ENCODE results near the gene ABCA7.

The ABCA7 gene, protein sequence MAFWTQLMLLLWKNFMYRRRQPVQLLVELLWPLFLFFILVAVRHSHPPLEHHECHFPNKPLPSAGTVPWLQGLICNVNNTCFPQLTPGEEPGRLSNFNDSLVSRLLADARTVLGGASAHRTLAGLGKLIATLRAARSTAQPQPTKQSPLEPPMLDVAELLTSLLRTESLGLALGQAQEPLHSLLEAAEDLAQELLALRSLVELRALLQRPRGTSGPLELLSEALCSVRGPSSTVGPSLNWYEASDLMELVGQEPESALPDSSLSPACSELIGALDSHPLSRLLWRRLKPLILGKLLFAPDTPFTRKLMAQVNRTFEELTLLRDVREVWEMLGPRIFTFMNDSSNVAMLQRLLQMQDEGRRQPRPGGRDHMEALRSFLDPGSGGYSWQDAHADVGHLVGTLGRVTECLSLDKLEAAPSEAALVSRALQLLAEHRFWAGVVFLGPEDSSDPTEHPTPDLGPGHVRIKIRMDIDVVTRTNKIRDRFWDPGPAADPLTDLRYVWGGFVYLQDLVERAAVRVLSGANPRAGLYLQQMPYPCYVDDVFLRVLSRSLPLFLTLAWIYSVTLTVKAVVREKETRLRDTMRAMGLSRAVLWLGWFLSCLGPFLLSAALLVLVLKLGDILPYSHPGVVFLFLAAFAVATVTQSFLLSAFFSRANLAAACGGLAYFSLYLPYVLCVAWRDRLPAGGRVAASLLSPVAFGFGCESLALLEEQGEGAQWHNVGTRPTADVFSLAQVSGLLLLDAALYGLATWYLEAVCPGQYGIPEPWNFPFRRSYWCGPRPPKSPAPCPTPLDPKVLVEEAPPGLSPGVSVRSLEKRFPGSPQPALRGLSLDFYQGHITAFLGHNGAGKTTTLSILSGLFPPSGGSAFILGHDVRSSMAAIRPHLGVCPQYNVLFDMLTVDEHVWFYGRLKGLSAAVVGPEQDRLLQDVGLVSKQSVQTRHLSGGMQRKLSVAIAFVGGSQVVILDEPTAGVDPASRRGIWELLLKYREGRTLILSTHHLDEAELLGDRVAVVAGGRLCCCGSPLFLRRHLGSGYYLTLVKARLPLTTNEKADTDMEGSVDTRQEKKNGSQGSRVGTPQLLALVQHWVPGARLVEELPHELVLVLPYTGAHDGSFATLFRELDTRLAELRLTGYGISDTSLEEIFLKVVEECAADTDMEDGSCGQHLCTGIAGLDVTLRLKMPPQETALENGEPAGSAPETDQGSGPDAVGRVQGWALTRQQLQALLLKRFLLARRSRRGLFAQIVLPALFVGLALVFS (N-terminal part only)

DNA sequence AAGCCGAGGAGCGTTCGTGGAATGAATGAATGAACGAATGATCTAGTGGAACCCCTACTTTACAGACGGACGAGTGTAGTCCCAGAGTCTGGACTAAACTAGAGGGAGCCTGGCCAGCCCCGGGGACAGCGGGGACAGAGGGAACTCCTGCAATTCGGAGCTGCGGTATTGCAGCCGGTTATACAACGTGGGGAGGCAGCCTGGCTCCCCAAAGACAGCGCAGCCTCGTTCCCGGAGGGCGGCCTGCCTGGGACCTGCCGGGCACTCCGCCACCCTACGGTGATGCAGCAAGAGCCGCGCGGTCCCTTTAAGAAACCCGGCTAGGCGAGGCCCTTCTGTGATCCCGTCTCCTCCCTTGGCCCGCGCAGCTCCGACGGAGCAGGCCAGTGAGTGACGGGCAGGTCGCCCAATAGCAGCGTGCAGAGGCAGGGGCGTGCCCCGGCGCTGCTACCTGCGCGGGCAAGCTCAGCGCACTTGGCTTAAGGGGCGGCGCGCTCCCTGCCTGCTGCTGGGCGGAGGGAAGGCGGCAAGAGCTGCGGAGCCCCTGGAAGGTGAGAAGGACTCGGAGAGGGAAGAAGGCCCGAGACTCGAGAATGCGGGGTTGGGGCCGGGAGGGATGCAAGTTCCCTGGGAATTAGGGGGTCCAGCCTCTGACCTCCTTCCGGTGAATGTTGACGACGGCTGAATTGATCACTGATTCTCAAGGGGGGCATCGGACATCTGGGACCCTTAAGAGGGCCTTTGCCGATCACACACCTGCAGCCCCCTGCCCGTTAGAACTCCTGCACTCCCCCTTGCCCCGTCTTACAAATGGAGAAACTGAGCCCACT, at the start of gene ABCA7:
Gene ABCA7 (plus strand): TSS at position 462 of the 830 bp plus-strand sequence. CDS start 1,255 bp downstream, outside the sequence.
- TF ChIP-seq Cebpa-rat (IDR thresholded peaks at IDR 0.05) = no peak
- no peaks in the 10 kb centered on the region for H3K9me3 ChIP-seq
- no peaks in the 10 kb centered on the region for H3K36me3 ChIP-seq
- peak within 1 kb of the TSS; percentile 61 for H3K9ac ChIP-seq
- peak within 1 kb of the TSS; percentile 67 for H3K4me3 ChIP-seq
- no peaks in the 10 kb centered on the region for H3K27me3 ChIP-seq
- H4K20me1 ChIP-seq = peaks cover 11% of the 10 kb centered on the region
- H3K27ac ChIP-seq = peak within 1 kb of the TSS; percentile 72; the same call in 1 of the 2 replicates
- H3K4me2 ChIP-seq = peak within 1 kb of the TSS; percentile 95
- peaks cover 92% of the 10 kb centered on the region for H3K4me1 ChIP-seq

DNA sequence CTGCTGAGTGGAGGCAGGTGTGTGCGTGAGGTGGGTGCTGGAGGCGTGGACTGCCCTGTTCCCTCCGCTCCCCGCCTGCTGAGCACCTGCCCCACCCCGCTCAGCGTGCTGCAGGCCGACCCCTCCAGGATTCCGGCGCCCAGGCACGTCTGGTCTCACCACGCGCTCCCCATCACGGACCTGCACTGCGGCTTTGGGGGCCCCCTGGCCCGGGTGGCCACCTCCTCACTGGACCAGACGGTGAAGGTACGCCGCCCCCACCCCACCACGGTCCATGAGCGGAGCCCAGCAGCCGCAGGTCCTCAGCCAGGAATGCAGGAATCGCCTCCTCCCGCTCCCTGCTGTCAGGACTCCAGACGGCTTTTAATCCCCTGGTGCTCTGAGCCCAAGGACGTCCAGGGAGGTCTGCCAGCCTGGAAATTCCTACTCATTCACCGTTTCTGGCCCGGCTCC, 49.8 kb upstream of the ABCA7 start:
- Histone ChIP-seq H3K27me3 (peaks cover 8% of the 10 kb centered on the region), H3K4me1 (peaks cover 38% of the 10 kb centered on the region), H3K4me3 (no peak overlapping the region), H3K4me2 (no peak overlapping the region), H3K36me3 (peaks cover 87% of the 10 kb centered on the region), H3K9me3 (no peaks in the 10 kb centered on the region), H3K9ac (no peak overlapping the region), H3K27ac (no peak overlapping the region), H4K20me1 (peaks cover 77% of the 10 kb centered on the region)
- no peak for TF ChIP-seq Cebpa-rat (IDR thresholded peaks at IDR 0.05)

DNA sequence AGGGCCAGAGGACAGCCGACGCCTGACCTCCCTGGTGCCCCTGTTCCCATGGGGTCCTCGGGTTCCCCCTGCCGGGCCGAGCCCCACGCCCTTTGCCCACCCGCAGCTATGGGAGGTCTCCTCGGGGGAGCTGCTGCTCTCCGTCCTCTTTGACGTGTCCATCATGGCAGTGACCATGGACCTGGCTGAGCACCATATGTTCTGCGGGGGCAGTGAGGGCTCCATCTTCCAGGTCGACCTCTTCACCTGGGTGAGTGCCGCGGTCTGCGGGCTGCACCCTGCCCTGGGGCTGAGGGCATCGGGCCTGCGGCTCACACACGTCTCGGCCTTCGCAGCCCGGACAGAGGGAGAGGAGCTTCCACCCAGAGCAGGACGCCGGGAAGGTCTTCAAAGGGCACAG, 49.2 kb upstream of the ABCA7 start:
- no peak overlapping the region for H3K4me3 ChIP-seq
- no peak overlapping the region for H3K9ac ChIP-seq
- no peak for TF ChIP-seq Cebpa-rat (IDR thresholded peaks at IDR 0.05)
- no peaks in the 10 kb centered on the region for H3K9me3 ChIP-seq
- H3K4me1 ChIP-seq = peaks cover 38% of the 10 kb centered on the region
- no peak overlapping the region for H3K27ac ChIP-seq
- peaks cover 77% of the 10 kb centered on the region for H4K20me1 ChIP-seq
- no peak overlapping the region for H3K4me2 ChIP-seq
- peaks cover 14% of the 10 kb centered on the region for H3K27me3 ChIP-seq
- peaks cover 84% of the 10 kb centered on the region for H3K36me3 ChIP-seq

DNA sequence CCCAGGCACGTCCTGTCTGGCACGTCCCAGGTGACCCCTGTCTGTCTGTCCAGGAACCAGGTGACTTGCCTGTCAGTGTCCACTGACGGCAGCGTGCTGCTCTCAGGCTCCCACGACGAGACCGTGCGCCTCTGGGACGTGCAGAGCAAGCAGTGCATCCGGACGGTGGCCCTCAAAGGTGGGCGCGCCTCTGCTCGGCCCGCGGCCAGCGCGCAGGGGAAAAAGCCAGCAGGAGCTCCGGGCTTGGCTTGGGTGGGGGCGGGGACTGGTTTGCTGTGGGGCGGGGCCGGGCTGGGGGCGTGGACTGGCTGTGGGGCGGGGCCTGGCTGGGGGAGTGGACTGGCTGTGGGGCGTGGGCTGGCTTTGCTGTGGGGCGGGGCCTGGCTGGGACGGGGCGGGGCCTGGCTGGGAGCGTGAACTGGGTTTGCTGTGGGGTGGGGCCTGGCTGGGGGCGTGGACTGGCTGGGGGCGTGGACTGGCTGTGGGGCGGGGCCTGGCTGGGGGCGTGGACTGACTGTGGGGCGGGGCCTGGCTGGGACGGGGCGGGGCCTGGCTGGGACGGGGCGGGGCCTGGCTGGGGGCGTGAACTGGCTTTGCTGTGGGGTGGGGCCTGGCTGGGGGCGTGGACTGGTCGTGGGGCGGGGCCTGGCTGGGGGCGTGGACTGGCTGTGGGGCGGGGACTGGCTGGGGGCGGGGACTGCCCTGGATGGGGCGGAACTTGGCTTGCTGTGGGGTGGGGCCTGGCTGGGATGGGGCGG, 48.6 kb upstream of the ABCA7 start:
- Histone ChIP-seq H3K9me3 (no peaks in the 10 kb centered on the region), H4K20me1 (peaks cover 78% of the 10 kb centered on the region), H3K9ac (no peak overlapping the region), H3K4me3 (no peak overlapping the region), H3K4me2 (no peak overlapping the region), H3K4me1 (peaks cover 45% of the 10 kb centered on the region), H3K27ac (no peak overlapping the region), H3K27me3 (peaks cover 20% of the 10 kb centered on the region), H3K36me3 (peaks cover 78% of the 10 kb centered on the region)
- TF ChIP-seq Cebpa-rat (IDR thresholded peaks at IDR 0.05) = no peak

DNA sequence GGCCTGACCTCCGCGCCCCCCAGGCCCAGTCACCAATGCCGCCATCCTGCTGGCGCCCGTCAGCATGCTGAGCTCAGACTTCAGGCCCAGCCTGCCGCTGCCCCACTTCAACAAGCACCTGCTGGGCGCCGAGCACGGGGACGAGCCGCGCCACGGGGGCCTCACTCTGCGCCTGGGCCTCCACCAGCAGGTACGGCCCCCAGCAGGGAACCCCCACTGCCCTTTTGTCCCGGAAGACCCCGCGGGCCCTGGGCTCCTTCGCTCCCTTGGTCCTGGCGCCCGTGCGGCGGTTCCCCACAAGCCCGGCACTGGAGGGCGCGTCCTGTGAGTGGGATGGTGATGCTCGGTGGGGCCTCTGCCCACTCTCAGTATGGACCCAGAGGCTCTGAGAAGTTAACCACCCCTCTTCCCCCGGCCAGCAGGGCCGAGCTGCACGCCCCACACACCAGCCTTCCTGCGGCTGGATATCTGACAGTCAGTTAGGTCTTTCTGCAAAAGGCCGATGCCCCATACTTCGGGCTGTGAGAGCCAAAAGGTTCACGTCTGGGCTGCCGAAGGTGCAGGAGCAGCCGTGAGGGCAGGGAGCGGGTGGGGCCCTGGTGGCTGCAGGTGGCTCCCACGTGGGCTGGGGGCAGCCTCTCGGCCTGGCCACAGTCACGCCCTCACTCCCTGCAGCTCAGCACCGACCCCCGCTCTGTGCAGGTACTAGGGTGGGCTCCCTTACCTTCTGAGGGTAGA, 47.8 kb upstream of the ABCA7 start:
- no peak for TF ChIP-seq Cebpa-rat (IDR thresholded peaks at IDR 0.05)
- Histone ChIP-seq H3K4me1 (peaks cover 49% of the 10 kb centered on the region), H3K9me3 (no peaks in the 10 kb centered on the region), H3K27me3 (peaks cover 27% of the 10 kb centered on the region), H3K4me3 (no peak overlapping the region), H3K9ac (no peak overlapping the region), H4K20me1 (peaks cover 75% of the 10 kb centered on the region), H3K36me3 (peaks cover 71% of the 10 kb centered on the region), H3K27ac (no peak overlapping the region), H3K4me2 (no peak overlapping the region)

DNA sequence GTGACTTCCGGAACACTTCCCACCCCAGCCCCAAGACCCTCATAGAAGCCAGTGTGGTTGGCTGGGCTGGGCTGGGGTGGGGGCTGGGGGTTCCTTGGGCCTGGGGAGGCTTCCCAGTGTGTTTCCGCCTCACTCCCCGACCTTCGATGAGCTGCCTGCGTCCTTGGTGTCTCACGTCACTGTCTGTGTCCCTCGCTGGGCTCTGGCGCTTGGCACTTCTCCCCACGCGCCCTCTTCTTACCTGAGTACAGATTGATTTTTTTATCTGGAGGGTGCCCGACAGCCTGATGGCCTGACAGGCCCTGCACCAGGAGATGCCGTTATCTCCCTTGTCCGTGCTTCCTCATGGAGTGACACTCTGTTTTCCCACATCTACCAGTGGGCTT, 47.2 kb upstream of the ABCA7 start:
- Histone ChIP-seq H3K27me3 (peaks cover 33% of the 10 kb centered on the region), H3K36me3 (peaks cover 65% of the 10 kb centered on the region), H3K4me1 (peaks cover 46% of the 10 kb centered on the region), H3K9me3 (no peaks in the 10 kb centered on the region), H3K9ac (no peak overlapping the region), H4K20me1 (peaks cover 75% of the 10 kb centered on the region), H3K27ac (no peak overlapping the region), H3K4me2 (no peak overlapping the region), H3K4me3 (no peak overlapping the region)
- TF ChIP-seq Cebpa-rat (IDR thresholded peaks at IDR 0.05) = no peak

DNA sequence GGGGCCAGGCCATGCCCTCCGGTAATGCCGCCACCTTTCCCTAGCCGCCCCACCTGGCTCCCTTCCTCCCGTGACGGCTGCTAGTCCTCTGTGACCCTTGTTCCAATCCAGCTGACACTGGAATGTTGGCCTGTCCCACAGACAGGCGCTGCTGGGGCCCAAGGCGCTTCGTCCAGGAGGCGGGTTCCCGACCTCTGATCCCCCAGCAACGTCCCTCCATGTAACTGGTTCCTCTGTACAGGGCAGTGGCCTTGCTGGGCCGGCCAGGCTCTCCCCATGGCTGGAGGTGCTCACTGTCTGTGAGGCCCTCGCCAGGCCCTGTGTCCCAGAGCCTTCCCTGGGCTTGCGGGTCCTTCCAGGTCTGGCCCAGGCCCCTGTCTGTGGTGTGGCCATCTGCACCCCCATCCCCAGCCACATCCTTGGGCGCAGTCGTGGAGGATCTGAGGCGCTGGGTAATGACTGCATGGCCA, 46.5 kb upstream of the ABCA7 start:
- Histone ChIP-seq H3K4me1 (peaks cover 41% of the 10 kb centered on the region), H4K20me1 (peaks cover 74% of the 10 kb centered on the region), H3K36me3 (peaks cover 58% of the 10 kb centered on the region), H3K4me3 (no peak overlapping the region), H3K27ac (no peak overlapping the region), H3K9ac (no peak overlapping the region), H3K9me3 (no peaks in the 10 kb centered on the region), H3K4me2 (no peak overlapping the region), H3K27me3 (peaks cover 40% of the 10 kb centered on the region)
- no peak for TF ChIP-seq Cebpa-rat (IDR thresholded peaks at IDR 0.05)
